HEK293 (cell line): ENCODE measurements around the gene NAA35.

Experiments
- BCL11A ChIP-seq: fragments of 450-650 bp; formaldehyde crosslinking; IDR thresholded peaks from 2 replicates; pipeline ENCODE4 v1.5.1; 2016; ENCODE audit warnings: low read depth, missing biosample characterization, missing genetic modification characterization
- GLI2 ChIP-seq: fragments of 450-650 bp; formaldehyde crosslinking; IDR thresholded peaks from 2 replicates; pipeline ENCODE4; 2017; ENCODE audit warnings: missing biosample characterization, missing genetic modification characterization, low read depth, borderline replicate concordance
- SP2 ChIP-seq: fragments of 450-650 bp; formaldehyde crosslinking; IDR thresholded peaks from 2 replicates; pipeline ENCODE4 v1.5.1; 2016; ENCODE audit warnings: missing biosample characterization, missing genetic modification characterization
- ZBTB21 ChIP-seq: fragments of 450-650 bp; formaldehyde crosslinking; IDR thresholded peaks from 2 replicates; pipeline ENCODE4 v1.5.1; 2017; ENCODE audit warnings: missing biosample characterization, missing genetic modification characterization
- ZNF138 ChIP-seq: fragments of 450-650 bp; formaldehyde crosslinking; IDR thresholded peaks from 2 replicates; pipeline ENCODE4 v1.5.1; 2016; ENCODE audit warnings: missing biosample characterization, missing genetic modification characterization, borderline replicate concordance
- ZNF140 ChIP-seq: fragments of 450-650 bp; formaldehyde crosslinking; IDR thresholded peaks from 2 replicates; pipeline ENCODE4 v1.5.1; 2016; ENCODE audit warnings: missing biosample characterization, missing genetic modification characterization
- ZNF184 ChIP-seq: fragments of 450-650 bp; IDR thresholded peaks from 2 replicates; pipeline ENCODE4 v1.5.1; 2018; ENCODE audit warnings: missing biosample characterization, mild to moderate bottlenecking, missing genetic modification characterization
- ZNF202 ChIP-seq: fragments of 450-650 bp; formaldehyde crosslinking; IDR thresholded peaks from 2 replicates; pipeline ENCODE4 v1.5.1; 2016; ENCODE audit warnings: missing biosample characterization, missing genetic modification characterization, borderline replicate concordance
- ZNF350 ChIP-seq: fragments of 450-650 bp; formaldehyde crosslinking; IDR thresholded peaks from 2 replicates; pipeline ENCODE4 v1.5.0; 2017; ENCODE audit warnings: missing biosample characterization, mild to moderate bottlenecking, missing genetic modification characterization
- TF ChIP-seq, protein P1 (sequence below): fragments of 450-650 bp; formaldehyde crosslinking; IDR thresholded peaks from 2 replicates; pipeline ENCODE4 v1.5.1; 2016; ENCODE audit warnings: missing biosample characterization, missing genetic modification characterization
- TF ChIP-seq, protein P2 (sequence below): fragments of 450-650 bp; formaldehyde crosslinking; IDR thresholded peaks from 2 replicates; pipeline ENCODE4 v1.5.1; 2017; ENCODE audit warnings: missing biosample characterization, mild to moderate bottlenecking, missing genetic modification characterization, moderate library complexity
- TF ChIP-seq, protein P3 (sequence below): sonication (generic); formaldehyde crosslinking; IDR thresholded peaks from 2 replicates; pipeline ENCODE4 v1.8.1; 2022; ENCODE audit warnings: mild to moderate bottlenecking, moderate library complexity, missing genetic modification reagents
- TF ChIP-seq, protein P4 (sequence below): fragments of 450-650 bp; formaldehyde crosslinking; IDR thresholded peaks from 2 replicates; pipeline ENCODE4 v1.5.0; 2017; ENCODE audit warnings: missing biosample characterization, missing genetic modification characterization, borderline replicate concordance

DNA sequence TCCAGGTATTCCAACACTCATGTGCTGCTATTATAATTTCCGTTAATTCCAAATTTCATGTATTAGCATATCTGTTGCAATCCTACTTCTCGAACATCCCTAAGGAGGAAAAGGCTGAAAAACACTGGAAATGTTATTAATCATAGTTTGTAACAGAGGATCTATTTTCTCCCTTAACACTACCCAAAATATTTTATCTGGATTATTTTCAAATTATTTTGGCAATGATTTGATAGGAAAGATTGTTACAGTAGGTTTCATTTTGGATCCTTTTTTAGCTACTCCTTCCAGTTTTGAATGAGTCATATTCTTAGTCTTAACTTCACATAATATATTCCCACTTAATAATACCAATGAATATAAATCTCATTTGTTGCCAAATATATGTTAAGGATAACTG lies 13.9 kb upstream of the NAA35 start:
- TF ChIP-seq ZNF202 (tag by site-specific recombination) = no peak
- TF ChIP-seq ZBTB21 (tag by site-specific recombination) = no peak
- no peak for TF ChIP-seq ZNF350 (tag by site-specific recombination)
- TF ChIP-seq, protein P1, sequence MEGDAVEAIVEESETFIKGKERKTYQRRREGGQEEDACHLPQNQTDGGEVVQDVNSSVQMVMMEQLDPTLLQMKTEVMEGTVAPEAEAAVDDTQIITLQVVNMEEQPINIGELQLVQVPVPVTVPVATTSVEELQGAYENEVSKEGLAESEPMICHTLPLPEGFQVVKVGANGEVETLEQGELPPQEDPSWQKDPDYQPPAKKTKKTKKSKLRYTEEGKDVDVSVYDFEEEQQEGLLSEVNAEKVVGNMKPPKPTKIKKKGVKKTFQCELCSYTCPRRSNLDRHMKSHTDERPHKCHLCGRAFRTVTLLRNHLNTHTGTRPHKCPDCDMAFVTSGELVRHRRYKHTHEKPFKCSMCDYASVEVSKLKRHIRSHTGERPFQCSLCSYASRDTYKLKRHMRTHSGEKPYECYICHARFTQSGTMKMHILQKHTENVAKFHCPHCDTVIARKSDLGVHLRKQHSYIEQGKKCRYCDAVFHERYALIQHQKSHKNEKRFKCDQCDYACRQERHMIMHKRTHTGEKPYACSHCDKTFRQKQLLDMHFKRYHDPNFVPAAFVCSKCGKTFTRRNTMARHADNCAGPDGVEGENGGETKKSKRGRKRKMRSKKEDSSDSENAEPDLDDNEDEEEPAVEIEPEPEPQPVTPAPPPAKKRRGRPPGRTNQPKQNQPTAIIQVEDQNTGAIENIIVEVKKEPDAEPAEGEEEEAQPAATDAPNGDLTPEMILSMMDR (tag by site-specific recombination) = no peak
- TF ChIP-seq, protein P2, sequence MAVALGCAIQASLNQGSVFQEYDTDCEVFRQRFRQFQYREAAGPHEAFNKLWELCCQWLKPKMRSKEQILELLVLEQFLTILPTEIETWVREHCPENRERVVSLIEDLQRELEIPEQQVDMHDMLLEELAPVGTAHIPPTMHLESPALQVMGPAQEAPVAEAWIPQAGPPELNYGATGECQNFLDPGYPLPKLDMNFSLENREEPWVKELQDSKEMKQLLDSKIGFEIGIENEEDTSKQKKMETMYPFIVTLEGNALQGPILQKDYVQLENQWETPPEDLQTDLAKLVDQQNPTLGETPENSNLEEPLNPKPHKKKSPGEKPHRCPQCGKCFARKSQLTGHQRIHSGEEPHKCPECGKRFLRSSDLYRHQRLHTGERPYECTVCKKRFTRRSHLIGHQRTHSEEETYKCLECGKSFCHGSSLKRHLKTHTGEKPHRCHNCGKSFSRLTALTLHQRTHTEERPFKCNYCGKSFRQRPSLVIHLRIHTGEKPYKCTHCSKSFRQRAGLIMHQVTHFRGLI (tag by site-specific recombination) = no peak
- TF ChIP-seq, protein P3, sequence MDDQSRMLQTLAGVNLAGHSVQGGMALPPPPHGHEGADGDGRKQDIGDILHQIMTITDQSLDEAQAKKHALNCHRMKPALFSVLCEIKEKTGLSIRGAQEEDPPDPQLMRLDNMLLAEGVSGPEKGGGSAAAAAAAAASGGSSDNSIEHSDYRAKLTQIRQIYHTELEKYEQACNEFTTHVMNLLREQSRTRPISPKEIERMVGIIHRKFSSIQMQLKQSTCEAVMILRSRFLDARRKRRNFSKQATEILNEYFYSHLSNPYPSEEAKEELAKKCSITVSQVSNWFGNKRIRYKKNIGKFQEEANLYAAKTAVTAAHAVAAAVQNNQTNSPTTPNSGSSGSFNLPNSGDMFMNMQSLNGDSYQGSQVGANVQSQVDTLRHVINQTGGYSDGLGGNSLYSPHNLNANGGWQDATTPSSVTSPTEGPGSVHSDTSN (CRISPR knock-in tag) = no peak
- no peak for TF ChIP-seq SP2 (tag by site-specific recombination)
- TF ChIP-seq, protein P4, sequence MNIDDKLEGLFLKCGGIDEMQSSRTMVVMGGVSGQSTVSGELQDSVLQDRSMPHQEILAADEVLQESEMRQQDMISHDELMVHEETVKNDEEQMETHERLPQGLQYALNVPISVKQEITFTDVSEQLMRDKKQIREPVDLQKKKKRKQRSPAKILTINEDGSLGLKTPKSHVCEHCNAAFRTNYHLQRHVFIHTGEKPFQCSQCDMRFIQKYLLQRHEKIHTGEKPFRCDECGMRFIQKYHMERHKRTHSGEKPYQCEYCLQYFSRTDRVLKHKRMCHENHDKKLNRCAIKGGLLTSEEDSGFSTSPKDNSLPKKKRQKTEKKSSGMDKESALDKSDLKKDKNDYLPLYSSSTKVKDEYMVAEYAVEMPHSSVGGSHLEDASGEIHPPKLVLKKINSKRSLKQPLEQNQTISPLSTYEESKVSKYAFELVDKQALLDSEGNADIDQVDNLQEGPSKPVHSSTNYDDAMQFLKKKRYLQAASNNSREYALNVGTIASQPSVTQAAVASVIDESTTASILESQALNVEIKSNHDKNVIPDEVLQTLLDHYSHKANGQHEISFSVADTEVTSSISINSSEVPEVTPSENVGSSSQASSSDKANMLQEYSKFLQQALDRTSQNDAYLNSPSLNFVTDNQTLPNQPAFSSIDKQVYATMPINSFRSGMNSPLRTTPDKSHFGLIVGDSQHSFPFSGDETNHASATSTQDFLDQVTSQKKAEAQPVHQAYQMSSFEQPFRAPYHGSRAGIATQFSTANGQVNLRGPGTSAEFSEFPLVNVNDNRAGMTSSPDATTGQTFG = no peak
- no peak for TF ChIP-seq ZNF184
- TF ChIP-seq GLI2 = no peak
- no peak for TF ChIP-seq ZNF140 (tag by site-specific recombination)
- no peak for TF ChIP-seq ZNF138 (tag by site-specific recombination)
- TF ChIP-seq BCL11A (tag by site-specific recombination) = no peak
